HepG2 (cell line): ENCODE measurements around the gene CTIF. TPM values are rescaled to one million over a fixed set of nuclear protein-coding genes. Genes with fewer than 3 reads are reported as not detected.

Source experiments
- ATAC-seq: fragments of 200-7000 bp; cut with Tn5 transposase; 3 replicates; pipeline ENCODE4 v1.9.1; 2020; ENCODE audit warnings: mild to moderate bottlenecking, moderate library complexity
- BruUV-seq: library from RNA; stranded (reverse); fragments of 400-500 nt; replicated peaks from 2 replicates; lab custom pipeline; 2021; lab: Mats Ljungman, UMichigan
- CTCF ChIA-PET: fragments of 300-600 bp; formaldehyde crosslinking; extraction: SDS; loops from one replicate; lab custom pipeline; 2021; ENCODE audit warnings: low total read pairs, inconsistent platforms, low intra/inter-chr PET ratio; lab: Yijun Ruan, JAX
- POLR2A ChIA-PET: fragments of 350-600 bp; sonication (Branson Sonifier 250); formaldehyde crosslinking; loops from one replicate; lab custom pipeline; 2020; ENCODE audit warnings: antibody characterized with exemption, inconsistent platforms; lab: Yijun Ruan, JAX
- DNase-seq: peaks from one replicate; pipeline ENCODE4 v3.0.0-alpha.2; 2015; ENCODE audit warnings: low spot score
- FAIRE-seq: peaks from 3 replicates; lab custom pipeline; 2011; peaks lifted over from hg19 to GRCh38; lab: Jason Lieb, UNC
- H2AFZ ChIP-seq: one replicate; pipeline ENCODE4 v1.6.1; 2011; ENCODE audit warnings: low read length, inconsistent platforms
- H3K27ac ChIP-seq: fragments of 300-600 bp; 3 replicates; pipeline ENCODE4 v1.8.0; 2011; ENCODE audit warnings: mixed run types, mild to moderate bottlenecking, mixed read lengths, low read length, inconsistent platforms; ENCODE audit not compliant: insufficient read depth; ENCODE audit errors: extremely low read length
- H3K27me3 ChIP-seq, 2 experiments: fragments of 200-600 bp in 1 of 2; 2 replicates in 1 of 2; 3 replicates in 1 of 2; pipeline versions ENCODE4 v1.6.0 to v1.8.0; 2011; ENCODE audit warnings: low read length in 2 of 2, mild to moderate bottlenecking in 2 of 2, moderate library complexity in 2 of 2, inconsistent platforms in 1 of 2; ENCODE audit not compliant: insufficient read depth in 2 of 2, control insufficient read depth in 1 of 2
- H3K36me3 ChIP-seq, 2 experiments: fragments of 200-600 bp in 1 of 2; replicated peaks in 1 of 2; 2 replicates in 1 of 2; 3 replicates in 1 of 2; pipeline versions ENCODE4 v1.5.1 to v1.8.0; 2011; ENCODE audit warnings: low read length in 2 of 2, inconsistent platforms in 1 of 2; ENCODE audit not compliant: insufficient read depth in 2 of 2, control insufficient read depth in 1 of 2
- H3K4me1 ChIP-seq: 2 replicates; pipeline ENCODE4 v1.5.1; 2012; ENCODE audit warnings: low read length, inconsistent platforms; ENCODE audit not compliant: insufficient read depth
- H3K4me2 ChIP-seq: 2 replicates; pipeline ENCODE4 v1.6.0; 2011; ENCODE audit warnings: low read depth, low read length, inconsistent platforms
- H3K4me3 ChIP-seq, 3 experiments: fragments of 200-600 bp in 1 of 3; sonication (generic), shearing (Covaris generic) in 1 of 3; replicated peaks in 1 of 3; 2 replicates each; pipeline ENCODE4 v1.5.1; 2011 to 2016; ENCODE audit warnings: low read length in 3 of 3, inconsistent platforms in 2 of 3, low read depth in 2 of 3, mild to moderate bottlenecking in 2 of 3, control low read depth in 1 of 3, mixed read lengths in 1 of 3; ENCODE audit not compliant: insufficient read depth in 1 of 3
- H3K79me2 ChIP-seq: one replicate; pipeline ENCODE4 v1.6.1; 2011; ENCODE audit warnings: low read length, inconsistent platforms; ENCODE audit not compliant: insufficient read depth
- H3K9ac ChIP-seq: 2 replicates; pipeline ENCODE4 v1.6.0; 2011; ENCODE audit warnings: mild to moderate bottlenecking, low read depth, low read length, inconsistent platforms; ENCODE audit not compliant: insufficient read depth
- H3K9me3 ChIP-seq: 2 replicates; pipeline ENCODE4 v1.5.1; 2012; ENCODE audit warnings: mild to moderate bottlenecking, low read length
- H4K20me1 ChIP-seq: 2 replicates; pipeline ENCODE4 v1.6.0; 2011; ENCODE audit warnings: inconsistent platforms, mild to moderate bottlenecking, low read length, moderate library complexity; ENCODE audit not compliant: insufficient read depth
- GZF1 ChIP-seq: sonication (generic); formaldehyde crosslinking; IDR thresholded peaks from 2 replicates; pipeline ENCODE4 v1.5.1; 2020; ENCODE audit warnings: mild to moderate bottlenecking, missing genetic modification reagents
- HNRNPUL1 ChIP-seq: fragments of 200-400 bp; formaldehyde crosslinking; IDR thresholded peaks from 2 replicates; pipeline ENCODE4 v1.6.1; 2017; ENCODE audit warnings: low read depth, mild to moderate bottlenecking, low read length, moderate library complexity
- RBM22 ChIP-seq: fragments of 200-400 bp; formaldehyde crosslinking; optimal IDR thresholded peaks from 2 replicates; pipeline ENCODE3; 2017; ENCODE audit warnings: mild to moderate bottlenecking, low read length, moderate library complexity
- RFXAP ChIP-seq: sonication (generic); formaldehyde crosslinking; IDR thresholded peaks from 2 replicates; pipeline ENCODE4 v1.4.0; 2020; ENCODE audit warnings: missing genetic modification reagents, borderline replicate concordance
- SMAD9 ChIP-seq: sonication (generic); formaldehyde crosslinking; IDR thresholded peaks from 2 replicates; pipeline ENCODE4 v1.5.1; 2020; ENCODE audit warnings: mild to moderate bottlenecking, missing genetic modification reagents
- ZNF232 ChIP-seq: sonication (generic); formaldehyde crosslinking; IDR thresholded peaks from 2 replicates; pipeline ENCODE4 v1.4.0; 2020; ENCODE audit warnings: missing genetic modification reagents, borderline replicate concordance
- ZNF746 ChIP-seq: sonication (generic); formaldehyde crosslinking; IDR thresholded peaks from 2 replicates; pipeline ENCODE4 v1.8.0; 2022; ENCODE audit warnings: mild to moderate bottlenecking, missing genetic modification reagents
- ZNF788 ChIP-seq: sonication (generic); formaldehyde crosslinking; IDR thresholded peaks from 2 replicates; pipeline ENCODE4 v1.5.0; 2020; ENCODE audit warnings: mild to moderate bottlenecking, missing genetic modification reagents, borderline replicate concordance
- WGBS: methylation state at CpG from one replicate; pipeline ENCODE4 v1.1.6; 2017; ENCODE audit warnings: low lambda C conversion rate; 5-methylcytosine and 5-hydroxymethylcytosine counted together
- in situ Hi-C: cut with HindIII; loops from 2 replicates; pipeline ENCODE4 v1.10.0; 2017; ENCODE audit warnings: low pct_unique_long_range_greater_than_20kb; ENCODE audit not compliant: extremely low pct_ligation_motif_present
- intact Hi-C: fragments of 100-400 bp; cut with micrococcal nuclease; formaldehyde crosslinking; loops from one replicate; pipeline ENCODE4 v1.10.0; 2022; ENCODE audit not compliant: unreplicated experiment
- polyA plus RNA-seq, 8 experiments: library from polyadenylated mRNA; depleted of rRNA in 3 of 8; stranded (reverse) in 7 of 8; unstranded in 1 of 8; fragments of >200 nt; fragmentation: Illumina TruSeq in 4 of 8; extraction: Trizol in 4 of 8; gene quantifications; 2 replicates each; pipeline versions ENCODE4 v1.2.1 to v1.2.3, GENCODE V29; 2011 to 2016; ENCODE audit warnings: low read depth in 4 of 8, missing spikeins in 1 of 8, mixed read lengths in 1 of 8; ENCODE audit not compliant: insufficient read depth in 1 of 8
- total RNA-seq, 5 experiments: library from RNA; depleted of rRNA; stranded (reverse); fragments of >200 nt; fragmentation: Illumina TruSeq; extraction: Trizol; gene quantifications; 2 replicates each; pipeline ENCODE4 v1.2.3, GENCODE V29; 2016; ENCODE audit warnings: low read depth in 1 of 5
- TF ChIP-seq, protein P1 (sequence below): sonication (generic); formaldehyde crosslinking; IDR thresholded peaks from 2 replicates; pipeline ENCODE4 v1.8.0; 2022; ENCODE audit warnings: missing genetic modification reagents, low read depth, mild to moderate bottlenecking, borderline replicate concordance
- TF ChIP-seq, protein P2 (sequence below): sonication (generic); formaldehyde crosslinking; IDR thresholded peaks from 2 replicates; pipeline ENCODE4 v1.9.0; 2021; ENCODE audit warnings: missing genetic modification reagents, borderline replicate concordance
- TF ChIP-seq, protein P3 (sequence below): sonication (generic); formaldehyde crosslinking; IDR thresholded peaks from 2 replicates; pipeline ENCODE4; 2020; ENCODE audit warnings: missing genetic modification reagents, mild to moderate bottlenecking, borderline replicate concordance

Gene CTIF
- total and polyA plus RNA-seq, 2 of the 13 experiments (the other 11 are each of a cell fraction or from before 2014, with no cell fraction given) = 18.2 to 28.0 TPM

DNA sequence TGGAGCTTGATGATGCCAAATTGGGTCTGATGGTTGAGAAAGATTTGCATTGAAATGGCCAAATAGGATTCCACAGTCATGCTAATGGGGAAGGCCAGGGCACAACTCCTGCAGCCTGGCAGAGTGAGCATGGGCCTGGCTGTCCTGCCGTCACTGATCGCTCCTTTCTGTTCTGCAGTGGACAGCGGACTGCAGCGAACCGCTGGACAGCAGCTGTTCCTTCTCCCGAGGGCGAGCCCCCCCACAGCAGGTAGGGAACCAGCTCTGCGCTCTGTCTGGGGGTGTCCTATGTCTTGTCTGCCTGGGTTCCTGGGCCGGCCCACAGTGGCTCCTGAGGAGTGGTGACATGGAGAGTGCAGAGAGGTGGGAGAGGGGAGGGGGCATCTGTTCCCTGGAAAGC, 97.6 kb downstream of the CTIF start:
- Histone ChIP-seq H3K4me2 (no peak overlapping the region), H3K27me3 (no peaks in the 10 kb centered on the region), H2AFZ (no peak overlapping the region), H3K4me3 (no peak overlapping the region), H3K27ac (no peak overlapping the region), H3K4me1 (peaks cover 45% of the 10 kb centered on the region), H3K36me3 (peaks cover 4 to 24% of the 10 kb centered on the region in 2 experiments), H3K9me3 (no peaks in the 10 kb centered on the region), H3K9ac (no peak overlapping the region), H3K79me2 (no peaks in the 10 kb centered on the region), H4K20me1 (no peaks in the 10 kb centered on the region)
- 99% methylated on average over 8 of the region's 9 CpGs for WGBS
- FAIRE-seq = no peak
- no peak for ATAC-seq
- DNase-seq = no peak
- CTCF ChIA-PET = no interaction called here
- POLR2A ChIA-PET = no interaction called here
- in situ Hi-C loops = loop anchor here (10.0 kb wide), 1 partner anchor 162 kb away; no protein-coding TSS in a partner anchor
- TF ChIP-seq ZNF788 (CRISPR knock-in tag) = no peak
- no peak for TF ChIP-seq RBM22
- TF ChIP-seq HNRNPUL1 = no peak
- TF ChIP-seq GZF1 (CRISPR knock-in tag) = no peak
- no TSS peak for BruUV-seq
- intact Hi-C loops = no loop called here

DNA sequence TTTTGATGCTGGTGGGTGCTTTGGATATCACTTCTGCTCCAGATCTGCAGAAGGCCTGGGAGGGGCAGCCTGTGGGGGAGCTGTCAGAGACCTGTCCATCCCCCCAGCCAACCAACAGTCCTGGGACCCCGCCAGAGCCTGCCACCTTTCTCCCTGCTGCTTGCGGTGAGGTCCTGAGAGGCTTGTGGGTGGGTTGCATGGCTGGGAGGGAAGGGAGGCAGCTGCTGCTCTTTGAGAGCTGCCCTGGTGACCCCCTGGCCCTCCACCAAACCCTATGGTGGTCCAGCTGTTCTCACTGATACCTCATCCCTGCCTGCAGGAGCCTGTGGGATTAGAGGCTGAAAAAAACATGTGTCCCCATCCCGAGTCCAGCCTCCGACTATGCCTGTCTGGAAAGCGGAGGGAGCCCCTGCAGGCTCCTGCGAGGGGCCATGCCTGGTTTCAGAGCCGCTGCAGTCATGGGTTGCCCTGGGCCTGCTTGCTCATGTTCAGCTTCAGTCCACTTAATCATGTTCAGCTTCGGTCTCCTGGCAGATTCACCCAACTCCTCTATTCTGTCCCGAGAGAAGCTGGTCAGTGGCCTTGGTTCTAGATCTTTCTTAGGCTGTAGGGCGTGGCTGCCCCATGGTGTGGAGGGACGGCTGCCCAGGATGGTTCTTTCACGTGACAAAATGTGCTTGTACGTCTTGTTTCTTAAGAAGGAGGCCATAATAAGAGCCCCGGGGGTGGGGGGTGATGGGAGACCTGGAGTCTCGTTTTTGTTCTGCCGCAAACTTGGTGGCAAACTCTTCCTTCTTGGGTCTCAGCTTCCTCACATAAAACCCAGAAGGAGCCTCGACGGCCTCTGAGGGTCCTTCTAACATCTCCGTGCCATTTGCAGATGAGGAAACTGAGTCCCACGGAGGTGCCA, 98.5 kb downstream of the CTIF start:
- Histone ChIP-seq H2AFZ (no peak overlapping the region), H3K4me2 (no peak overlapping the region), H3K27ac (no peak overlapping the region), H3K36me3 (peaks cover 4 to 19% of the 10 kb centered on the region in 2 experiments), H3K4me3 (no peak overlapping the region), H3K4me1 (peaks cover 36% of the 10 kb centered on the region), H3K79me2 (no peaks in the 10 kb centered on the region), H4K20me1 (no peaks in the 10 kb centered on the region), H3K27me3 (no peaks in the 10 kb centered on the region), H3K9me3 (no peaks in the 10 kb centered on the region), H3K9ac (no peak overlapping the region)
- in situ Hi-C loops = loop anchor here (10.0 kb wide), 1 partner anchor 163 kb away; no protein-coding TSS in a partner anchor
- intact Hi-C loops = no loop called here
- BruUV-seq = no TSS peak
- ATAC-seq = no peak
- 89% methylated on average over 14 of the region's 20 CpGs for WGBS
- FAIRE-seq = no peak
- DNase-seq = no peak
- CTCF ChIA-PET = no interaction called here
- POLR2A ChIA-PET = no interaction called here
- TF ChIP-seq SMAD9 = no peak
- TF ChIP-seq RFXAP (CRISPR knock-in tag) = no peak
- TF ChIP-seq, protein P1, sequence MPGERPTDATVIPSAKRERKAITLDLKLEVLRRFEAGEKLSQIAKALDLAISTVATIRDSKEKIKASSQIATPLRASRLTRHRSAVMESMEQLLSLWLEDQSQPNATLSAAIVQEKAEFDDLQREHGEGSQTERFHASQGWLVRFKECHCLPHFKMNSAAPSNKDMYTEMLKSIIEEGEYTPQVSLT (CRISPR knock-in tag) = no peak
- TF ChIP-seq, protein P2, sequence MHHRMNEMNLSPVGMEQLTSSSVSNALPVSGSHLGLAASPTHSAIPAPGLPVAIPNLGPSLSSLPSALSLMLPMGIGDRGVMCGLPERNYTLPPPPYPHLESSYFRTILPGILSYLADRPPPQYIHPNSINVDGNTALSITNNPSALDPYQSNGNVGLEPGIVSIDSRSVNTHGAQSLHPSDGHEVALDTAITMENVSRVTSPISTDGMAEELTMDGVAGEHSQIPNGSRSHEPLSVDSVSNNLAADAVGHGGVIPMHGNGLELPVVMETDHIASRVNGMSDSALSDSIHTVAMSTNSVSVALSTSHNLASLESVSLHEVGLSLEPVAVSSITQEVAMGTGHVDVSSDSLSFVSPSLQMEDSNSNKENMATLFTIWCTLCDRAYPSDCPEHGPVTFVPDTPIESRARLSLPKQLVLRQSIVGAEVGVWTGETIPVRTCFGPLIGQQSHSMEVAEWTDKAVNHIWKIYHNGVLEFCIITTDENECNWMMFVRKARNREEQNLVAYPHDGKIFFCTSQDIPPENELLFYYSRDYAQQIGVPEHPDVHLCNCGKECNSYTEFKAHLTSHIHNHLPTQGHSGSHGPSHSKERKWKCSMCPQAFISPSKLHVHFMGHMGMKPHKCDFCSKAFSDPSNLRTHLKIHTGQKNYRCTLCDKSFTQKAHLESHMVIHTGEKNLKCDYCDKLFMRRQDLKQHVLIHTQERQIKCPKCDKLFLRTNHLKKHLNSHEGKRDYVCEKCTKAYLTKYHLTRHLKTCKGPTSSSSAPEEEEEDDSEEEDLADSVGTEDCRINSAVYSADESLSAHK (CRISPR knock-in tag) = no peak
- TF ChIP-seq, protein P3, sequence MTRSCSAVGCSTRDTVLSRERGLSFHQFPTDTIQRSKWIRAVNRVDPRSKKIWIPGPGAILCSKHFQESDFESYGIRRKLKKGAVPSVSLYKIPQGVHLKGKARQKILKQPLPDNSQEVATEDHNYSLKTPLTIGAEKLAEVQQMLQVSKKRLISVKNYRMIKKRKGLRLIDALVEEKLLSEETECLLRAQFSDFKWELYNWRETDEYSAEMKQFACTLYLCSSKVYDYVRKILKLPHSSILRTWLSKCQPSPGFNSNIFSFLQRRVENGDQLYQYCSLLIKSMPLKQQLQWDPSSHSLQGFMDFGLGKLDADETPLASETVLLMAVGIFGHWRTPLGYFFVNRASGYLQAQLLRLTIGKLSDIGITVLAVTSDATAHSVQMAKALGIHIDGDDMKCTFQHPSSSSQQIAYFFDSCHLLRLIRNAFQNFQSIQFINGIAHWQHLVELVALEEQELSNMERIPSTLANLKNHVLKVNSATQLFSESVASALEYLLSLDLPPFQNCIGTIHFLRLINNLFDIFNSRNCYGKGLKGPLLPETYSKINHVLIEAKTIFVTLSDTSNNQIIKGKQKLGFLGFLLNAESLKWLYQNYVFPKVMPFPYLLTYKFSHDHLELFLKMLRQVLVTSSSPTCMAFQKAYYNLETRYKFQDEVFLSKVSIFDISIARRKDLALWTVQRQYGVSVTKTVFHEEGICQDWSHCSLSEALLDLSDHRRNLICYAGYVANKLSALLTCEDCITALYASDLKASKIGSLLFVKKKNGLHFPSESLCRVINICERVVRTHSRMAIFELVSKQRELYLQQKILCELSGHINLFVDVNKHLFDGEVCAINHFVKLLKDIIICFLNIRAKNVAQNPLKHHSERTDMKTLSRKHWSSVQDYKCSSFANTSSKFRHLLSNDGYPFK (CRISPR knock-in tag) = no peak
- TF ChIP-seq ZNF746 (CRISPR knock-in tag) = no peak
- no peak for TF ChIP-seq ZNF232
